HG03521 (cell line): ENCODE measurements around the gene VEGFA.

Experiments used
- ATAC-seq: cut with Tn5 transposase; IDR thresholded peaks from one replicate; pipeline ENCODE4 v1.9.1; 2021; ENCODE audit warnings: mild to moderate bottlenecking, moderate library complexity; ENCODE audit not compliant: unreplicated experiment

Gene VEGFA

GRCh38 chr6:43784049-43784855, 14.2 kb downstream of the VEGFA start:
- no peak for ATAC-seq

- ATAC-seq = no peak
Measured at GRCh38 chr6:43785220-43785752, 15.3 kb downstream of the VEGFA start.

- ATAC-seq = no peak
Measured at GRCh38 chr6:43785904-43786303, 15.9 kb downstream of the VEGFA start.

- no peak for ATAC-seq
Measured at GRCh38 chr6:43786664-43787329, 16.8 kb downstream of the VEGFA start.

GRCh38 chr6:43788301-43788700, 18.3 kb downstream of the VEGFA start:
- ATAC-seq = no peak

GRCh38 chr6:43789447-43789846, 19.4 kb downstream of the VEGFA start:
- no peak for ATAC-seq

GRCh38 chr6:43790031-43790430, 20.0 kb downstream of the VEGFA start:
- ATAC-seq = no peak

GRCh38 chr6:43791745-43792422, 21.9 kb downstream of the VEGFA start:
- no peak for ATAC-seq

- no peak for ATAC-seq
Measured at GRCh38 chr6:43793154-43793874, 23.3 kb downstream of the VEGFA start.

GRCh38 chr6:43793875-43794242, 23.8 kb downstream of the VEGFA start:
- ATAC-seq = no peak

- ATAC-seq = no peak
Measured at GRCh38 chr6:43795421-43795820, 25.4 kb downstream of the VEGFA start.

GRCh38 chr6:43796168-43796567, 26.2 kb downstream of the VEGFA start:
- ATAC-seq = no peak

GRCh38 chr6:43796903-43797890, 27.2 kb downstream of the VEGFA start:
- no peak for ATAC-seq

GRCh38 chr6:43797919-43798318, 27.9 kb downstream of the VEGFA start:
- ATAC-seq = no peak

GRCh38 chr6:43798688-43799444, 28.9 kb downstream of the VEGFA start:
- no peak for ATAC-seq

- no peak for ATAC-seq
Measured at GRCh38 chr6:43799551-43800297, 29.7 kb downstream of the VEGFA start.

- no peak for ATAC-seq
Measured at GRCh38 chr6:43800298-43800623, 30.2 kb downstream of the VEGFA start.

GRCh38 chr6:43800746-43801494, 30.9 kb downstream of the VEGFA start:
- ATAC-seq = no peak
